Right lobe of liver (tissue), 4 donors: ENCODE measurements around the gene RPS24.

Experiments
- CTCF ChIP-seq, 4 donors: fragments of 200-600 bp in 3 of 4; fragments of 450-650 bp in 1 of 4; IDR thresholded peaks; one replicate each; pipeline versions ENCODE4 v1.5.1 to v1.8.0; 2016 to 2022; ENCODE audit warnings: antibody characterized with exemption in 4 of 4, mild to moderate bottlenecking in 2 of 4
- POLR2A ChIP-seq: fragments of 450-650 bp; IDR thresholded peaks from one replicate; pipeline ENCODE4 v1.6.1; 2017; ENCODE audit warnings: antibody characterized with exemption, mild to moderate bottlenecking
- donor health status: DM: no; HTN: no; CAD: no.
- donor health status: DM: no; HTN: no; CAD: no.
- donor health status: DM: no; HTN: yes; CAD: no.

DNA sequence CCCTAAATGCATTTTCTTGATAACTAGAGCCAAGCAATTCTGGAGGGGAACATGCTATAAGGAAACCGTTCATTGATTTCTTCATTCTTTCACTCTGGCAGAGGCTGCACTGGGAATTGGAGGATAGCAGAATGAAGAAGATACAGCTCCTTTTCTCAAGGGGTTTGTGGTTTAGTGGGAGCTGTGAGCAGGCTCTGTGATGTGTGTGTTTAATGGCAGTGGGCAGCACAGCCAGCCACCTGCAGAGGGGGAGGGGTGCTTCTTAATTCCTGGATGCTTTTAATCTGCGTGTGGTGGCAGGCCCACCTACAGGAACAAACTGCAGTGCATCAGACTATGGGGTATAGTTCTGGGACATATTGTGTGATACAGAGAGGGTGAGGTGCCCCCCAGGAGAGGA lies 31.9 kb downstream of the RPS24 start:
- TF ChIP-seq CTCF (IDR thresholded peaks at IDR 0.05) = no peak
- TF ChIP-seq POLR2A = no peak
